Kidney epithelial cell (primary cell): ENCODE measurements around the gene NUF2. TPM values are rescaled to one million over a fixed set of nuclear protein-coding genes. Genes with fewer than 3 reads are reported as not detected.

Experiments
- DNase-seq: peaks from one replicate; pipeline ENCODE4 v3.0.0-alpha.2; 2010; ENCODE audit warnings: low read depth
- H3K27me3 ChIP-seq: 2 replicates; pipeline ENCODE4 v1.6.0; 2011; ENCODE audit warnings: low read length; ENCODE audit not compliant: control insufficient read depth, insufficient read depth
- H3K36me3 ChIP-seq: 2 replicates; pipeline ENCODE4 v1.5.1; 2011; ENCODE audit warnings: low read length; ENCODE audit not compliant: control insufficient read depth, insufficient read depth
- H3K4me3 ChIP-seq: 2 replicates; pipeline ENCODE4 v1.5.1; 2011; ENCODE audit warnings: low read depth, mild to moderate bottlenecking, control low read depth, low read length
- total RNA-seq: library from RNA; depleted of rRNA; stranded (reverse); fragments of >200 nt; gene quantifications from 2 replicates; pipeline ENCODE4 v1.2.3, GENCODE V29; 2015
- TF ChIP-seq, protein P1 (sequence below): IDR thresholded peaks from 2 replicates; pipeline ENCODE4 v1.5.1; 2011; ENCODE audit warnings: mild to moderate bottlenecking, moderate library complexity, low read length, control low read depth, inconsistent platforms; ENCODE audit not compliant: insufficient read depth, poor library complexity, severe bottlenecking

Gene NUF2
- total RNA-seq, 1 donor from 2014 or later = 6.8 TPM

DNA sequence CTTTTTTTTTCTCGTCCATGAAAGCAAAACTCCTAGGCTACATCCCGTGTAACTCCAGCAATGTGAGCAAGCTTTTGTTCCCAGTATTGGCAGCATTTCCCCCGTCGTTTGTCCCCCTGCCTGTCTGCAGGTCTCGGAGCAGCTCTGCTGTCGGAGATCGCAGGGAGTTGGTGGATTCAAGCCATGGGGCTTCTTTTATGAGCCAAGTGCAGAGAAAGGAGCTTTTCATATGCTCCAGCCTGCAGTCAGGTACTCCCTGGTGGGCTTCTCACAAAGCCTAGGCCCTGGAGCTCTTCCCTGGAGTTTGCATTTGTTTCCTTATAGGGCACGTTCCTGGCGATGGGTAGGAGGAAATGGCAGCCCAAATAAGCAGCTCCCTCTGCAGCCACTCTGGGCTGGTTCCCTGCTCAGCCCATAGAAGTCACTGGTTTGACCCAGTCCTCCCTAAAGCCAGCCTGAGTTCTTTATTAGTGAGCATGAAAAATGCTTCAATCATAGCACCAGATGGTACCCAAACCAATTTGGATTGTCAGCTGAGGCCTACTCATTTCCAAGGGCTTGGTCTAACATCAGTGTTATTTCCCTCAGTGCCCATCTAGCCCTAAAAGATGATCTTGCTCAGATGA, 78.3 kb downstream of the NUF2 start:
- no peaks in the 10 kb centered on the region for H3K27me3 ChIP-seq
- TF ChIP-seq, protein P1, sequence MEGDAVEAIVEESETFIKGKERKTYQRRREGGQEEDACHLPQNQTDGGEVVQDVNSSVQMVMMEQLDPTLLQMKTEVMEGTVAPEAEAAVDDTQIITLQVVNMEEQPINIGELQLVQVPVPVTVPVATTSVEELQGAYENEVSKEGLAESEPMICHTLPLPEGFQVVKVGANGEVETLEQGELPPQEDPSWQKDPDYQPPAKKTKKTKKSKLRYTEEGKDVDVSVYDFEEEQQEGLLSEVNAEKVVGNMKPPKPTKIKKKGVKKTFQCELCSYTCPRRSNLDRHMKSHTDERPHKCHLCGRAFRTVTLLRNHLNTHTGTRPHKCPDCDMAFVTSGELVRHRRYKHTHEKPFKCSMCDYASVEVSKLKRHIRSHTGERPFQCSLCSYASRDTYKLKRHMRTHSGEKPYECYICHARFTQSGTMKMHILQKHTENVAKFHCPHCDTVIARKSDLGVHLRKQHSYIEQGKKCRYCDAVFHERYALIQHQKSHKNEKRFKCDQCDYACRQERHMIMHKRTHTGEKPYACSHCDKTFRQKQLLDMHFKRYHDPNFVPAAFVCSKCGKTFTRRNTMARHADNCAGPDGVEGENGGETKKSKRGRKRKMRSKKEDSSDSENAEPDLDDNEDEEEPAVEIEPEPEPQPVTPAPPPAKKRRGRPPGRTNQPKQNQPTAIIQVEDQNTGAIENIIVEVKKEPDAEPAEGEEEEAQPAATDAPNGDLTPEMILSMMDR = no peak

DNA sequence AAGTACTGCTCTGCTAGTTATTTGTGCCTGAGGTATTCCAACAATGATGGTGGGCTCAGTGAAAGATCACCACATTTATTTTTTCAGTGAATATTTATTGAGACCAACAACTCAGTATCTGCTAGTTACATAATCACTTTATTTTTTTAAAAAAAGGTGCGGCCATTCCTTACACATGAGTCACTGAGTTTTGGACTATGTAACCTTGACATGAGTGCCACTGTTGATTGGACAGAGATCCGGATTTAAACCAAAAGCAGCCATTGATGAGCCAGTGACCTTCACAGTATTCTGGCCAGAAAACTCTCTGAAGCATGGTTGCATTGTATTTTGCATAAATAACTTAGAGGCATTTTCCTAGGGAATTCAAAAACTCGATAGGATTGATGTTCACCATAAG, 79.5 kb downstream of the NUF2 start:
- no peak overlapping the region for H3K4me3 ChIP-seq
- H3K36me3 ChIP-seq = no peaks in the 10 kb centered on the region
- DNase-seq = no peak
- TF ChIP-seq, protein P1 = no peak
- no peaks in the 10 kb centered on the region for H3K27me3 ChIP-seq

More for the DNA sequence above, 78.3 kb downstream of the NUF2 start:
- Histone ChIP-seq H3K4me3 (no peak overlapping the region), H3K36me3 (no peaks in the 10 kb centered on the region)
- no peak for DNase-seq

Other genes with a start within 250 kb of the NUF2 start
- 1.8 and 5.8 TPM in 2 replicates for gene RGS5, start 119.0 kb upstream of the NUF2 start, total RNA-seq